Measurements from ENCODE around the gene PRR35.

PRR35 gene

GRCh38 chr16:563072-563644 is 3.0 kb downstream of the PRR35 start:
- no peaks in the 10 kb centered on the region for H3K9me3 ChIP-seq (ENCODE audit: insufficient read depth, low read length)

GRCh38 chr16:564690-565418 is 4.7 kb downstream of the PRR35 start:
- no peak for TF ChIP-seq ZNF274 (IDR thresholded peaks at IDR 0.05; ENCODE audit: low read depth, low read length)
- TF ChIP-seq YY1 (IDR thresholded peaks at IDR 0.05; ENCODE audit: insufficient read depth, insufficient read length): no peak
- no peak for TF ChIP-seq SUZ12 (IDR thresholded peaks at IDR 0.05; ENCODE audit: extremely low read depth, insufficient read depth, insufficient read length)
- no peak overlapping the region for H3K4me3 ChIP-seq (ENCODE audit: insufficient read length, low read depth)
- H3K9ac ChIP-seq (ENCODE audit: insufficient read length, low read depth): peak overlapping the region; percentile 50
- H3K9me3 ChIP-seq (ENCODE audit: insufficient read depth, low read length): no peaks in the 10 kb centered on the region
- DNase-seq (ENCODE audit: low read depth, low spot score): no peak
- H3K27me3 ChIP-seq (ENCODE audit: insufficient read depth, insufficient read length): peaks cover 24% of the 10 kb centered on the region
- H3K36me3 ChIP-seq (ENCODE audit: insufficient read depth, insufficient read length, low read length): no peaks in the 10 kb centered on the region
- peaks cover 34% of the 10 kb centered on the region for H3K4me1 ChIP-seq (ENCODE audit: insufficient read depth, insufficient read length)

More at GRCh38 chr16:563072-563644, 3.0 kb downstream of the PRR35 start:
- H3K4me1 ChIP-seq (ENCODE audit: insufficient read depth, insufficient read length): peaks cover 37% of the 10 kb centered on the region
- no peaks in the 10 kb centered on the region for H3K36me3 ChIP-seq (ENCODE audit: insufficient read depth, insufficient read length, low read length)
- H3K9ac ChIP-seq (ENCODE audit: insufficient read length, low read depth): no peak overlapping the region
- TF ChIP-seq YY1 (IDR thresholded peaks at IDR 0.05; ENCODE audit: insufficient read depth, insufficient read length): no peak
- TF ChIP-seq SUZ12 (IDR thresholded peaks at IDR 0.05; ENCODE audit: extremely low read depth, insufficient read depth, insufficient read length): no peak
- TF ChIP-seq ZNF274 (IDR thresholded peaks at IDR 0.05; ENCODE audit: low read depth, low read length): no peak
- no peak for DNase-seq (ENCODE audit: low read depth, low spot score)
- H3K4me3 ChIP-seq (ENCODE audit: insufficient read length, low read depth): no peak overlapping the region
- H3K27me3 ChIP-seq (ENCODE audit: insufficient read depth, insufficient read length): peaks cover 41% of the 10 kb centered on the region

GRCh38 chr16:565419-566330 is 5.5 kb downstream of the PRR35 start:
- peak overlapping the region; percentile 59 for H3K9ac ChIP-seq (ENCODE audit: insufficient read length, low read depth)
- H3K4me1 ChIP-seq (ENCODE audit: insufficient read depth, insufficient read length): peaks cover 35% of the 10 kb centered on the region
- no peak for DNase-seq (ENCODE audit: low read depth, low spot score)

GRCh38 chr16:566475-567372 is 6.5 kb downstream of the PRR35 start, which contains the start of gene NHLRC4:
NHLRC4 (plus strand) TSS chr16:567005; CDS start chr16:568048, 1,043 bp downstream.
- no peak for DNase-seq (ENCODE audit: low read depth, low spot score)
- no peaks in the 10 kb centered on the region for H3K9me3 ChIP-seq (ENCODE audit: insufficient read depth, low read length)
- TF ChIP-seq YY1 (IDR thresholded peaks at IDR 0.05; ENCODE audit: insufficient read depth, insufficient read length) (no peak), ZNF274 (IDR thresholded peaks at IDR 0.05; ENCODE audit: low read depth, low read length) (no peak), SUZ12 (IDR thresholded peaks at IDR 0.05; ENCODE audit: extremely low read depth, insufficient read depth, insufficient read length) (no peak)
- peaks cover 8% of the 10 kb centered on the region for H3K27me3 ChIP-seq (ENCODE audit: insufficient read depth, insufficient read length)
- H3K9ac ChIP-seq (ENCODE audit: insufficient read length, low read depth): peak within 1 kb of the TSS; percentile 70
- no peak within 1 kb of the TSS for H3K4me3 ChIP-seq (ENCODE audit: insufficient read length, low read depth)
- peaks cover 6% of the 10 kb centered on the region for H3K36me3 ChIP-seq (ENCODE audit: insufficient read depth, insufficient read length, low read length)
- H3K4me1 ChIP-seq (ENCODE audit: insufficient read depth, insufficient read length): peaks cover 41% of the 10 kb centered on the region

More at GRCh38 chr16:565419-566330, 5.5 kb downstream of the PRR35 start:
- H3K4me3 ChIP-seq (ENCODE audit: insufficient read length, low read depth): no peak overlapping the region
- peaks cover 19% of the 10 kb centered on the region for H3K27me3 ChIP-seq (ENCODE audit: insufficient read depth, insufficient read length)
- TF ChIP-seq ZNF274 (IDR thresholded peaks at IDR 0.05; ENCODE audit: low read depth, low read length): no peak
- no peak for TF ChIP-seq YY1 (IDR thresholded peaks at IDR 0.05; ENCODE audit: insufficient read depth, insufficient read length)
- TF ChIP-seq SUZ12 (IDR thresholded peaks at IDR 0.05; ENCODE audit: extremely low read depth, insufficient read depth, insufficient read length): no peak
- H3K9me3 ChIP-seq (ENCODE audit: insufficient read depth, low read length): no peaks in the 10 kb centered on the region
- no peaks in the 10 kb centered on the region for H3K36me3 ChIP-seq (ENCODE audit: insufficient read depth, insufficient read length, low read length)

GRCh38 chr16:567373-568256 is 7.4 kb downstream of the PRR35 start:
- Histone ChIP-seq H3K9ac (ENCODE audit: insufficient read length, low read depth) (peak overlapping the region; percentile 70), H3K9me3 (ENCODE audit: insufficient read depth, low read length) (no peaks in the 10 kb centered on the region), H3K36me3 (ENCODE audit: insufficient read depth, insufficient read length, low read length) (peaks cover 15% of the 10 kb centered on the region), H3K4me3 (ENCODE audit: insufficient read length, low read depth) (no peak overlapping the region), H3K27me3 (ENCODE audit: insufficient read depth, insufficient read length) (peaks cover 2% of the 10 kb centered on the region), H3K4me1 (ENCODE audit: insufficient read depth, insufficient read length) (peaks cover 45% of the 10 kb centered on the region)
- no peak for TF ChIP-seq YY1 (IDR thresholded peaks at IDR 0.05; ENCODE audit: insufficient read depth, insufficient read length)
- TF ChIP-seq ZNF274 (IDR thresholded peaks at IDR 0.05; ENCODE audit: low read depth, low read length): no peak
- TF ChIP-seq SUZ12 (IDR thresholded peaks at IDR 0.05; ENCODE audit: extremely low read depth, insufficient read depth, insufficient read length): no peak
- DNase-seq (ENCODE audit: low read depth, low spot score): no peak
